Skeletal muscle satellite cell (primary cell): ENCODE data around the gene ADAM15.

Source experiments
- H3K27me3 ChIP-seq: 2 replicates; pipeline ENCODE4 v1.7.0; 2013; ENCODE audit warnings: low read length; ENCODE audit not compliant: control insufficient read depth, insufficient read depth
- H3K36me3 ChIP-seq: 2 replicates; pipeline ENCODE4 v1.7.0; 2013; ENCODE audit warnings: mild to moderate bottlenecking, control low read depth, low read length; ENCODE audit not compliant: insufficient read depth
- H3K4me1 ChIP-seq: 2 replicates; pipeline ENCODE4 v1.7.0; 2013; ENCODE audit warnings: low read length; ENCODE audit not compliant: control insufficient read depth, insufficient read depth
- H3K4me2 ChIP-seq: 2 replicates; pipeline ENCODE4 v1.7.0; 2013; ENCODE audit warnings: mild to moderate bottlenecking, low read length
- H3K4me3 ChIP-seq: 2 replicates; pipeline ENCODE4 v1.7.0; 2013; ENCODE audit warnings: low read length
- H3K9ac ChIP-seq: 2 replicates; pipeline ENCODE4 v1.7.0; 2013; ENCODE audit warnings: mild to moderate bottlenecking, low read depth, low read length, moderate library complexity
- H3K9me3 ChIP-seq: replicated peaks from 2 replicates; pipeline ENCODE4 v1.7.0; 2013; ENCODE audit warnings: mild to moderate bottlenecking, control low read depth, low read length

ADAM15 gene

DNA sequence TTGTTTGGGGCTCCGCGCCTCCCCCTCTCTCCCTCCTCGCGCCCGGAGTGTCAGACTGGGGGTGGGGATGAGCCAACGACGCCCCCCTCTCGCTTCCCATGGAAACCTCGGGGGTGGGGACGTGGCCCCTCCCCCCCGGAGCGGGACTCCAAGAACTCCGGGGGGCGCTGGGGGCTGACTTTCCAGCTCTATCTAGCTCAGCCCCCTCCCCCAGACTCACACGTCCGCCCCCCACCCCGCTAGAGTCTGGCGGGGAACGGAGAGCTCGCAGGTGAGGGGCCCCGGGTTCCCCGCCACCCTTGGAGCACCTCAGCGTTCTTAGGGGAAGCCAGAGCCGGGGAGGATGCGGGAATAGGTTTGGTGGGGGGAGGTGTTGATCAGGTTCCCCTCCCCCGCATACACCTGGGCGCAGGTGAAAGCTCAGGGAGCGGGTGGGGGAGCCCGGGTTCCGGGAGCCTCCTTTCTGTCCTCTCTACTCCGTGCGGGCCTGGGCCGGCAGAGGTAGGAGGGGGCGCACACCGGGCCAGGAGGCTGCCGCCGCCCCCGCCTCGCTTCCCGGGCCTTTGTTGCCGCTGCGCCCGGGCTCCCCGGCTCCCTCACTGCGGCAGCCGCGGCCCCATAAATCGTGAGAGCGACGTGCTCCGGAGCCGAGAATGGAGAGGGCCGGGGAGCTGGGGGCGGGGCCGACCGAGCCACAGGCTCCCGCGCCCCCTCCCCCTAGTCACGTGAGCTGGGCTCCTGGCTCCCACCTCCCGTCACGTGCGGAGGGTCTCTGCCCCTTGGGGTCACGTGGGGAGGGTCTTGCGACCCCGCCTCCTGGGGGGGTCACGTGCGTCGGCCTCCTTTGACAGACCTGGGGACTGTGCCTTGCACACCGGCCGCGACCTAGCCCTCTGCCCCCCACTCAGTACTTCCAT, 29.5 kb downstream of the ADAM15 start:
- Histone ChIP-seq H3K9ac (no peak overlapping the region), H3K9me3 (no peaks in the 10 kb centered on the region), H3K4me2 (peak overlapping the region; percentile 72), H3K36me3 (no peaks in the 10 kb centered on the region), H3K27me3 (peaks cover 47% of the 10 kb centered on the region), H3K4me3 (no peak overlapping the region), H3K4me1 (peaks cover 37% of the 10 kb centered on the region)

DNA sequence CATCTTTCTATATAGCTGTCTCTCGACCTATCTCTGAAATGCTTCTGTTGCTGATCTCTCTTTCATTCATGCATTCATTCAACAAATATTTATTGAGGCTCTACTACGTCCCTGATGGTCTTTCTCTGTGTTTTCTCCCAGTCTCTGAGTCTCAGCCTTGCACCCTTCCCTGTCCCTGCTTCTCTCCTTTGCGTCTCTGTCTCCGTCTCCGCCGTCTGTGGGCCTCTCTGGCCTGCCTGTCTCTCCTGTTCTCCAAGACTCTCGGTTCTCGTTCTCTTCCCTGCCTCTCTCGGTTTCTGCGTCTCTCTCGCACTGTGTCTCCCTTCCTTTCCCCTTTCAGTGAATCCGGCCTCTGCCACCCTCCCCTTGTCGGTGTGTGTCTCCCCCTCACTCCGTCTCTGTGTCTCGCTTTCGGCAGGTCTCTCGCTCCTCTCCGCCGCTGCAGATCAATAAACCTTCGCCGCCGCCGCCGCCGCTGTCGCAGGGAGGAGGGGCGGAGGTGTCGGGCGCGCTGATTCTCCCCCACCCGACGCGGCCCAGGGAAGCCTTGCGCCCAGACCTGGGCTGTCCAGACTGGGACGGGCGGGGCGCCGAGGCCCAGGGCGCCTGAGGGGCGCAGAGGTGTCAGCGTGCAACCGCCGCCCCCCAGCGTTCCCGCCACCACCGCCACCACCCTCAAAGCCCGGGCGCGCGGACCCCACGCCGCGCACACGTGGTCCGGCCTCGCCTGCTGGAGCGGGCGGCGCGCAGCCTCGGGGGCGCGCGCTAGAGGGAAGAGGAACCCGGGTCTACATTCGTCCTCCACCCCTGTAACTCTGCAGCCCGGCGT, 30.6 kb downstream of the ADAM15 start:
- no peaks in the 10 kb centered on the region for H3K36me3 ChIP-seq
- H3K27me3 ChIP-seq, result peaks cover 47% of the 10 kb centered on the region
- H3K9me3 ChIP-seq, result no peaks in the 10 kb centered on the region
- H3K4me1 ChIP-seq, result peaks cover 41% of the 10 kb centered on the region
- H3K4me2 ChIP-seq, result peak overlapping the region; percentile 5
- no peak overlapping the region for H3K9ac ChIP-seq
- no peak overlapping the region for H3K4me3 ChIP-seq

DNA sequence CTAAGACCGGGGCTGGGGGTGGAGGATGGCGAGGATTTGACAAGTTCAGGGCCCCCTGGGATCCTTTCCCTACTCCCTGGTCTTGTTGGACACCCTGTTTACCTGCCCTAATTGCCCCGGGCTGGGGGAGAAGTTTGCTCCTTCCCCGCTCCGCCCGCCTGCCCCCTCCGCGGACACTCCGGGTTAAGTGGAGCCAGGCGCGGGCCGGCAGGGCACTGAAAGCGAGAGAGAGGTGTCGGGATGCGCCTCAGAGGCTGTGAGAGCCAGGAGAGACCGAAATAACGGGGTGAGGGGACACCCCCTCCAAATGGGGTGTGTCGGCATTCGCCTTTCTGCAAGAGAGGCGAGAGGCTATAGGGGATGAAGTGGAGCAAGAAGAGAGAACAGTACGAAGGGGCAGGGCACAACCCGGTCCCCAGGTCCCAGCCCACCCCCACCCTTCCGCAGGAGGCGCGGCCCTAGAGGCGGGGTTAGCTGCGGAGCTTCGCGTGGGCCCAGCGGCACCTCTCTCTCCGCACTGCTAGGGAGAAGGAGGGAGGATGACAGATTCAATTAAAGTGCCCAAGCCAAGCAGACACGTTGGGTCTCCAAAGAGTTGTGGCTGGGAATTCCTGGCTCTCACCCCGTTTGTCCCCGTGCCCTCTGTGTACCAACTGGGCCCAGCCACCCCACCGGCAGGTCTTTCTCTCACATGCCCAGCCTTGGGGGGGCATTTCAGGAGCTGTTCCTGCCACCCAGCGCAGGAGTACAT, 31.4 kb downstream of the ADAM15 start:
- peaks cover 41% of the 10 kb centered on the region for H3K4me1 ChIP-seq
- peak overlapping the region; percentile 5 for H3K4me2 ChIP-seq
- H3K27me3 ChIP-seq, result peaks cover 47% of the 10 kb centered on the region
- no peaks in the 10 kb centered on the region for H3K9me3 ChIP-seq
- no peak overlapping the region for H3K9ac ChIP-seq
- H3K36me3 ChIP-seq, result no peaks in the 10 kb centered on the region
- no peak overlapping the region for H3K4me3 ChIP-seq

DNA sequence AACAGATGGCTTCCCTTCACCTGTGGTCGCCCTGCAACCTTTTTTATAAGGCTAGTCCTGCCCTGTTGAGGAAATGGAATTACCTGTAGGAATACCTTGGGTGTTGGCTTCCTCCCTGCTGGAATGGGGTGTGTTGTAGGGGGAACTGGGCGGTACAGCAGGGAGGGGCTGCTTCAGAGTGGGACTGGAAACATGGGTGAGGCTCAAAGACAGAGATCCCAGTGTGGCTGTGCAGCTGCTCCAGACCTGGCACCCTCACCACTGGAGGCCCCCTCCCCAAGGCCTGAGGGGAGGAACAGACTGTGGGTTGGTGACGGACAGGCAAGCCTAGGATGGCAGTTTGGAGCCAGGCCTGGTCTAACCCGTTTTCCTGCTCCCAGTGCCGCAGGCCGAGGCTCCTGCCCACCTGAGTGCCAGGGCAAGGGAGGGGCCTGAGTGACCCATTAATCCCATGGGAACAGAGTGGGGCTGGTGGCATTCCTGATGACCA, 32.0 kb downstream of the ADAM15 start:
- no peak overlapping the region for H3K4me3 ChIP-seq
- peaks cover 41% of the 10 kb centered on the region for H3K4me1 ChIP-seq
- no peak overlapping the region for H3K9ac ChIP-seq
- no peaks in the 10 kb centered on the region for H3K36me3 ChIP-seq
- H3K4me2 ChIP-seq, result no peak overlapping the region
- H3K27me3 ChIP-seq, result peaks cover 47% of the 10 kb centered on the region
- no peaks in the 10 kb centered on the region for H3K9me3 ChIP-seq

DNA sequence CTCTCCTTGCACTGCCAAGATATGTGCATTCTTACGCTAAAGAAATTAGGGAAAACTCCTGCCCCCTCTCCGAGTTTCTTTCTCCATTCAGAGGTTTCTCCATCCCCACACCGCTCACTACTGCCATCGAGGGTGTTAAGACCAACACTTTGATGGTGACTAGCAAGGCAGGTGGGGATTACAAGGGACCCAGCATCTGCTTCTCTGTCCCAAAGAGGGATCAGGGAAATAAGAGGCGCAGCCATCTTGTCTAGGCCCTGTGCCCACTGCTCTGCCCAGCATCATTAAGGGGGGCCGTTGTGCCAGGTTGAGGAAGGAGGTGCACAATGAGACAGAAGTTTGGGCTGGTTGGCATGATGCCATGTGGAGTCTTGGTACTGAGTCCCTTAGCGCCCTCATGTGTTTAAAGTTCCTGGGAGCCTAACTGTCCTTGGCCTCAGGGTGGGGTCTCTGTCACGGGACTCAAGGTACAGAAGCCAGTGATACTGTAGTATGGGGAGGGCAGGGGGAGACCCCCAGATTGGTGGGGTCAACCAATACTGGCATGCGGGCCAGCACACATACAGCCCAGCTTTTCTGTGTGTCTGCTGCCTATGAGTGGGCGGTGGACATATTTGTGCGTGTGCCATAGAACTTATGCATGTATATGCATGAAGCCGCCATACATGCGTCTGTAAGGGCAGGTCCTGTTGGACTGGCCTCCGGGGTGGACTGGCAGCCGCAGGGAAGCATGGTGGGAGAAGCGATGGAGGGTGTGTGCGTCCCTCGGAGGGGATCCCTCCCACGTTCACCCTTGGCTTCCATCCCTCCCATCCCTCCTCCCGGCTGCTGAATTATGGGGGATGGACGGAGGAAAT, 33.0 kb downstream of the ADAM15 start:
- peak overlapping the region; percentile 29 for H3K9ac ChIP-seq

DNA sequence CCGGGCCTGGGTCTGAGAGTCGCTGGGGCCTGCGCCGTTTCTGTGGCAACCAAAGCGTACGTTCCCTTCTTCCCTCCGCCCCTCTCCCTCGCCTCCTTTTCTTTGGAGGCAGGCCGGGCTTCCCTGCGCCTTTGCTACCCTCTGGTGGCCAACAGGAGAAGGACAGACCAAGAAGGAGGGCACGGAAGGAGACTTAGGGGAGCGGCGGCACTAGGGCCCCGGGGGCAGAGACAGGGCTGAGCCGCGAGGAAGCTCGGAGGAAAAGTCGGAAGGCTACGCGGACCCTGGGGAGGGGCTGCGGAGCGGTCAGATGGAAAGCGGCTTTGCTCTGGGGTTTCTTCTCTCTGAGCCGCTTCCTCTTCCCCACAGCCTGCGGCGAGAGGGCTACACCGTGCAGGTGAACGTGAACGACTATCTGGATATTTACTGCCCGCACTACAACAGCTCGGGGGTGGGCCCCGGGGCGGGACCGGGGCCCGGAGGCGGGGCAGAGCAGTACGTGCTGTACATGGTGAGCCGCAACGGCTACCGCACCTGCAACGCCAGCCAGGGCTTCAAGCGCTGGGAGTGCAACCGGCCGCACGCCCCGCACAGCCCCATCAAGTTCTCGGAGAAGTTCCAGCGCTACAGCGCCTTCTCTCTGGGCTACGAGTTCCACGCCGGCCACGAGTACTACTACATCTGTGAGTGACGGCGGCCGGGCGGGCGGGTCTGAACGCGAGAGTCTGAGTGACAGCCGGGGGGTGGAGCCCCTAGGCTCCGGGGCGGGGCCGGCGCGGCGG, 33.8 kb downstream of the ADAM15 start:
- peaks cover 23% of the 10 kb centered on the region for H3K4me1 ChIP-seq
- H3K9me3 ChIP-seq, result no peaks in the 10 kb centered on the region
- H3K36me3 ChIP-seq, result no peaks in the 10 kb centered on the region
- H3K27me3 ChIP-seq, result peaks cover 47% of the 10 kb centered on the region
- peak overlapping the region; percentile 90 for H3K4me2 ChIP-seq
- H3K4me3 ChIP-seq, result peak overlapping the region; percentile 90
- peak overlapping the region; percentile 67 for H3K9ac ChIP-seq

More for the DNA sequence above, 33.0 kb downstream of the ADAM15 start:
- Histone ChIP-seq H3K4me3 (peak overlapping the region; percentile 90), H3K4me2 (peak overlapping the region; percentile 90), H3K4me1 (peaks cover 31% of the 10 kb centered on the region), H3K36me3 (no peaks in the 10 kb centered on the region), H3K27me3 (peaks cover 55% of the 10 kb centered on the region), H3K9me3 (no peaks in the 10 kb centered on the region)

DNA sequence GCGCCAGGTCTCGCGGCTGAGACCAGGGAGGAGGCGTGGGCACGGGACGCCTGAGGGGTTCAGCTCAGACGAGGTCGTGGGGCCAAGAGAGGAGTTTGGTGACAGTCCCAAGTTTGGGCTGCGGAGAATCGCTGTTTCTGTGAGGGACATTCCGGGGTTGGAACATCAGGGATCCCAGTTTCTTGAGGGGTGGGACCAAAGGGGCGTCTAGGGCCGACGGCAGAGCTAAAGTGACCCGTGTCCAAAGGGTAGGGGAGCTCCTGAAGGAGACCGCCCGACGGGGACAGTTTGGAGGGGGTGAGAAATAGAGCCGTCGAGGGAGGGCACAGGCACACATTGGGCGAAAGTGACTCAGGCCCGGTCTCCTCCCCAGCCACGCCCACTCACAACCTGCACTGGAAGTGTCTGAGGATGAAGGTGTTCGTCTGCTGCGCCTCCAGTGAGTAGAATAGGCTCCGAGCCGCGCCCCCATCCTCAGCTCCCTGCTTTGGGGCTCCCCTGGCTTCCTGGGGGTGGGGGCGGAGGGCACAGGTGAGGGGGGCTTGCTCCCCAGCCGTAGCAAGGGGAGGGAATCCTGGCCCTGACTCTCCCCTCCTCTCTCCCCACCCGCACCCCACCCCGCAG, 34.5 kb downstream of the ADAM15 start:
- Histone ChIP-seq H3K36me3 (no peaks in the 10 kb centered on the region), H3K4me2 (peak overlapping the region; percentile 90), H3K4me1 (peaks cover 19% of the 10 kb centered on the region), H3K9ac (peak overlapping the region; percentile 67), H3K4me3 (peak overlapping the region; percentile 90), H3K9me3 (no peaks in the 10 kb centered on the region), H3K27me3 (peaks cover 41% of the 10 kb centered on the region)

DNA sequence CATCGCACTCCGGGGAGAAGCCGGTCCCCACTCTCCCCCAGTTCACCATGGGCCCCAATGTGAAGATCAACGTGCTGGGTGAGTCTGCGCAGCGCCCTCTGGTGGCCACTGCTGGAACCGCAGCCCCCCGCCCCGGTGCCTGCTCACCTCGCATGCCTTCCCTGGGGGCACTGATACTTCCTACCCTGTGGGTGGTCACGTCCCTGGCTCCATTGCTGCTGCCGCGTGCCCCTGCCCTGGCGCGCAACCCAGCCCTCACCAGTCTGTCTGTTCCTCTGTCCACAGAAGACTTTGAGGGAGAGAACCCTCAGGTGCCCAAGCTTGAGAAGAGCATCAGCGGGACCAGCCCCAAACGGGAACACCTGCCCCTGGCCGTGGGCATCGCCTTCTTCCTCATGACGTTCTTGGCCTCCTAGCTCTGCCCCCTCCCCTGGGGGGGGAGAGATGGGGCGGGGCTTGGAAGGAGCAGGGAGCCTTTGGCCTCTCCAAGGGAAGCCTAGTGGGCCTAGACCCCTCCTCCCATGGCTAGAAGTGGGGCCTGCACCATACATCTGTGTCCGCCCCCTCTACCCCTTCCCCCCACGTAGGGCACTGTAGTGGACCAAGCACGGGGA, 35.1 kb downstream of the ADAM15 start:
- Histone ChIP-seq H3K4me2 (peak overlapping the region; percentile 90), H3K36me3 (no peaks in the 10 kb centered on the region), H3K9ac (no peak overlapping the region), H3K27me3 (peaks cover 35% of the 10 kb centered on the region), H3K4me3 (no peak overlapping the region), H3K4me1 (peaks cover 15% of the 10 kb centered on the region), H3K9me3 (no peaks in the 10 kb centered on the region)

DNA sequence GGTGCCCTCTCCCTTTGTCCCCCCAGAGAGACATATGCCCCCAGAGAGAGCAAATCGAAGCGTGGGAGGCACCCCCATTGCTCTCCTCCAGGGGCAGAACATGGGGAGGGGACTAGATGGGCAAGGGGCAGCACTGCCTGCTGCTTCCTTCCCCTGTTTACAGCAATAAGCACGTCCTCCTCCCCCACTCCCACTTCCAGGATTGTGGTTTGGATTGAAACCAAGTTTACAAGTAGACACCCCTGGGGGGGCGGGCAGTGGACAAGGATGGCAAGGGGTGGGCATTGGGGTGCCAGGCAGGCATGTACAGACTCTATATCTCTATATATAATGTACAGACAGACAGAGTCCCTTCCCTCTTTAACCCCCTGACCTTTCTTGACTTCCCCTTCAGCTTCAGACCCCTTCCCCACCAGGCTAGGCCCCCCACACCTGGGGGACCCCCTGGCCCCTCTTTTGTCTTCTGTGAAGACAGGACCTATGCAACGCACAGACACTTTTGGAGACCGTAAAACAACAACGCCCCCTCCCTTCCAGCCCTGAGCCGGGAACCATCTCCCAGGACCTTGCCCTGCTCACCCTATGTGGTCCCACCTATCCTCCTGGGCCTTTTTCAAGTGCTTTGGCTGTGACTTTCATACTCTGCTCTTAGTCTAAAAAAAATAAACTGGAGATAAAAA, 35.9 kb downstream of the ADAM15 start:
- peaks cover 28% of the 10 kb centered on the region for H3K27me3 ChIP-seq
- H3K4me3 ChIP-seq, result no peak overlapping the region
- peaks cover 19% of the 10 kb centered on the region for H3K4me1 ChIP-seq
- no peak overlapping the region for H3K4me2 ChIP-seq
- H3K36me3 ChIP-seq, result no peaks in the 10 kb centered on the region
- H3K9me3 ChIP-seq, result no peaks in the 10 kb centered on the region
- no peak overlapping the region for H3K9ac ChIP-seq
